Spinal cord (tissue), 10 donors: ENCODE results near the gene SPAG5. TPM values are rescaled to one million over a fixed set of nuclear protein-coding genes. Genes with fewer than 3 reads are reported as not detected.

Experiments used
- DNase-seq, 6 donors: peaks; one replicate each; pipeline versions ENCODE4 v3.0.0 to v3.0.0-alpha.2; 2013 to 2015; ENCODE audit warnings: low spot score in 6 of 6, low read depth in 4 of 6
- H3K27ac ChIP-seq: one replicate; pipeline ENCODE4 v1.5.1; 2013; ENCODE audit warnings: low read depth, low read length, control low read depth
- H3K27me3 ChIP-seq: one replicate; pipeline ENCODE4 v1.6.1; 2013; ENCODE audit warnings: low read length; ENCODE audit not compliant: control insufficient read depth, insufficient read depth
- H3K36me3 ChIP-seq: one replicate; pipeline ENCODE4 v1.6.1; 2013; ENCODE audit warnings: low read length; ENCODE audit not compliant: control insufficient read depth, insufficient read depth
- H3K4me1 ChIP-seq: one replicate; pipeline ENCODE4 v1.6.1; 2013; ENCODE audit warnings: low read length; ENCODE audit not compliant: control insufficient read depth, insufficient read depth
- H3K4me3 ChIP-seq: one replicate; pipeline ENCODE4 v1.5.1; 2013; ENCODE audit warnings: low read depth, low read length, control low read depth
- H3K9me3 ChIP-seq: one replicate; pipeline ENCODE4 v1.6.1; 2013; ENCODE audit warnings: low read length; ENCODE audit not compliant: control insufficient read depth, insufficient read depth
- WGBS: methylation state at CpG from one replicate; pipeline ENCODE4 v1.1.5; 2013; ENCODE audit warnings: missing lambda C conversion rate; ENCODE audit not compliant: insufficient coverage; 5-methylcytosine and 5-hydroxymethylcytosine counted together
- polyA plus RNA-seq, 2 donors: library from polyadenylated mRNA; unstranded; fragments of 120-200 nt; gene quantifications; one replicate each; pipeline ENCODE4 v1.2.1, GENCODE V29; 2013; ENCODE audit not compliant: insufficient read length in 2 of 2
- total RNA-seq, 2 donors: library from RNA; depleted of rRNA in 1 of 2; stranded (reverse); fragments of 120-200 nt in 1 of 2; fragments of >200 nt in 1 of 2; gene quantifications; one replicate each; pipeline versions ENCODE4 v1.2.3 to v1.2.4, GENCODE V29; 2013 to 2014
- donor health status: healthy.

The SPAG5 gene
- total and polyA plus RNA-seq, 4 donors, result 14.1 to 32.0 (median 25.8) TPM

DNA sequence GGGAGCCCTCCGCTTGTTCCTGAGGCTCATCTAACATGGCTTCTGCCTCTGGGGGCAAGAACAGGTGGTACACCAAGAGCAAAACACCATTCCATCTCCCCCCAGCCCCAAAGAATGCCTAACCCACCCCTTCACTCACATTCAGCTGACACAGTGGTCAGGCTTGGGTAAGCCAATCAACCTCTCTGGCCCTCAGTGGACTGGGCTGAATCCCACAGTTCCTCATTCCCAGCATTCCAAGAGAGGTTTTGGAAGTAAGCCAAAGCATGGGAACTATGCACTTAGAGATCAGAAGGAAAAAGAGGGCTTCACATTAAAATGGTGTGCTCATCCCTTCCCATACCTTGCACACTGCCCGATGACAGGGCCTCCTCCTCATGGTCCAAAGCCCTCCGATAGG is 35.4 kb downstream of the SPAG5 start:
- Histone ChIP-seq H3K27me3 (no peaks in the 10 kb centered on the region), H3K36me3 (peaks cover 49% of the 10 kb centered on the region), H3K9me3 (no peaks in the 10 kb centered on the region), H3K4me1 (peaks cover 4% of the 10 kb centered on the region), H3K4me3 (no peak overlapping the region), H3K27ac (no peak overlapping the region)
- 100% methylated on average over 1 of the region's 3 CpGs for WGBS
- no peak for DNase-seq

DNA sequence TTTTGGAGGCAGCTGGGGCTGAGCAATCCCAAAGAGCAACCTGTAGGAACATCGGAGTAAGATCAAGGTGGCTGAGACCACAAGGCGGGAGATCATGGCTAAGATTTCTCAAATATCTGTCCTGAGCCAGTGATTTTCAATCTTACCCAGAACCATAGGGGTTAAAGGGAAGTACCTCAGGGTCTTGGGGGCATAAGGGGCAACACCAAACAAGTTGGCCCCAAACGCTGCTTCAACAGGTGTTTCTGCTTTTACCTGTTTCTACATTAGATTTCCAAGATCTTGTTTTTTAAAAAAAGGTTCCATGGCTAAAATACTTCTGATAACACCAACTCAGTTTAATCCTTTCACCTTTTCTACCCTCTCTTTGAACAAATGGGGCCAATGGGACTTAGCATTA is 43.8 kb downstream of the SPAG5 start:
- peaks cover 22% of the 10 kb centered on the region for H3K4me1 ChIP-seq
- H3K27me3 ChIP-seq, result no peaks in the 10 kb centered on the region
- no peaks in the 10 kb centered on the region for H3K9me3 ChIP-seq
- no CpG with 5 or more reads among the region's 3 CpGs for WGBS
- DNase-seq, result no peak
- peaks cover 57% of the 10 kb centered on the region for H3K36me3 ChIP-seq
- no peak overlapping the region for H3K27ac ChIP-seq
- H3K4me3 ChIP-seq, result no peak overlapping the region

- WGBS, result 84% methylated on average over 6 of the region's 6 CpGs
- H3K27me3 ChIP-seq, result no peaks in the 10 kb centered on the region
- no peaks in the 10 kb centered on the region for H3K9me3 ChIP-seq
- H3K4me1 ChIP-seq, result peaks cover 27% of the 10 kb centered on the region
- peaks cover 56% of the 10 kb centered on the region for H3K36me3 ChIP-seq
- no peak overlapping the region for H3K27ac ChIP-seq
- DNase-seq, result no peak
- H3K4me3 ChIP-seq, result no peak overlapping the region
These were observed 44.3 kb downstream of the SPAG5 start for GRCh38 chr17:28554565-28554964.

GRCh38 chr17:28553000-28553505 is 45.8 kb downstream of the SPAG5 start:
- DNase-seq, result no peak
- no peak overlapping the region for H3K27ac ChIP-seq
- H3K4me3 ChIP-seq, result peak overlapping the region; percentile 37
- peaks cover 33% of the 10 kb centered on the region for H3K4me1 ChIP-seq
- peaks cover 49% of the 10 kb centered on the region for H3K36me3 ChIP-seq
- H3K27me3 ChIP-seq, result no peaks in the 10 kb centered on the region
- H3K9me3 ChIP-seq, result no peaks in the 10 kb centered on the region
- WGBS, result 82% methylated on average over 1 of the region's 5 CpGs

DNA sequence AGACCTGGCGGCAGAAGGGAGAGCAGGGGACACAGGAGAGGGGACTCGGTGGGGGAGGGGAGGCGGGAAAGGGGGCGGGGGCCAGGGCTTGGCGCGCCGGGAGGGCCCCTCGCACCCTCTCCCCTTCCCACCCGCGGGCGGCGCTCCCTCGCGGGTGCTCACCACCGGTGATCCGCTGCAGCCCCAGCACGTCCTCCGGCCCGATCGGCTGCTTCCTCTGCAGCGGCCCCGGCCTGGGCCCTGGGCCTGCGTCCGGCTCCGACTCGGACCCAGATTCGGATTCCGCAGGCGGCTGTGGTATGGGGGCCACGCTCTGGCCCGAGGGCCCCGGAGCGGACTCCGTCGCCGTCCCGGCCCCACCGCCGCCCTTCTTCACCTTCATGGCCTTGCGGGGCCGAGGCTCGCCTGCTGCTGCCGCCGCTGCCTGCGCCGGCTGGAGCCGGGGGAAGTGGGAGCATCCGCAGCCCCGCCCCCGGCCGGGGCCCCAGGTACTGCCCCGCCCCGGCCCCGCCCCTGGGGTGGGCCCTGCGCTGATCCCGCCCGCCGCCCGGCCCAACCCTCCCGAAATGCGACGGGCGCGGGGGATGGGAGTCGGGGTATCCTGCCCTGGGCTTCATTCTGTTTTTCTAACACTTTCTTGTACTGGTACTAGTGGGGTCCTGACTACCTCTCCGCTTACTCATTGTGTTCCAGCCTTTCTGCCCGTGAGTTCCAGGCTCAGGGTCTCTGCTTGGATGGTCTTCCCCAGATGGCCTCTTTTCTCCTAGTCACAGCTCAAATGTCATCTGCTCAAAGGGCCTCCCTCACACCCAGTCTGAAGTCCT is 46.4 kb downstream of the SPAG5 start, which contains the start of gene UNC119:
Gene UNC119 (minus strand): TSS at position 449 of the 824 bp plus-strand sequence. CDS start 67 bp downstream, at position 382.
- DNase-seq, result peak in 3 of 6 donors; percentile 77 to 93 (median 92)
- peaks cover 52% of the 10 kb centered on the region for H3K36me3 ChIP-seq
- H3K27me3 ChIP-seq, result no peaks in the 10 kb centered on the region
- under 1% methylated on average over 55 of the region's 67 CpGs for WGBS
- H3K9me3 ChIP-seq, result no peaks in the 10 kb centered on the region
- H3K4me1 ChIP-seq, result peaks cover 37% of the 10 kb centered on the region
- H3K4me3 ChIP-seq, result peak within 1 kb of the TSS; percentile 55
- peak within 1 kb of the TSS; percentile 15 for H3K27ac ChIP-seq

GRCh38 chr17:28551421-28552175 is 47.2 kb downstream of the SPAG5 start:
- Histone ChIP-seq H3K4me1 (peaks cover 39% of the 10 kb centered on the region), H3K27me3 (no peaks in the 10 kb centered on the region), H3K36me3 (peaks cover 55% of the 10 kb centered on the region), H3K27ac (peak overlapping the region; percentile 15), H3K4me3 (peak overlapping the region; percentile 55), H3K9me3 (no peaks in the 10 kb centered on the region)
- 12% methylated on average over 8 of the region's 10 CpGs for WGBS
- peak in 1 of 6 donors; percentile 56 for DNase-seq

DNA sequence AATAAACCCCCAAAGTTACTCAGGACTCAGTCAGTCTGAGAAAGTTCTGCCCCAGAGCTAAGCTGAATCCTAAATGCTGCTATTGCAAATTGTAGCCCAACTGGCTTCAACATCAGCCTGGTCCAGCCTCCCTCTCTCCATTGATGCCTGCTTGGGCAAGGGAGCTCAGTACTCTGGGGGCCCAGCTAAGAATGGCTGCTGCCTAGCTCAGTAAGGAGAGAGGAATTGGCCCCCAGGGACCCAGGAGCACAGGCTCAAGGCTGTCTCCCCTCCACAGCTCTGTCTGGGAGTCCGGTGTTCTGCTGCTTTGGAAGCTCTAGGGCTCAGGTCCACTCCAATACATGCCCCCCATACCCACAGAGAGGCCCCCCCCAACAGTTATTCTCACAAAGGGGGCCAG is 48.0 kb downstream of the SPAG5 start:
- WGBS, result no CpG with 5 or more reads among the region's 1 CpG
- Histone ChIP-seq H3K27me3 (no peaks in the 10 kb centered on the region), H3K4me1 (peaks cover 39% of the 10 kb centered on the region), H3K4me3 (no peak overlapping the region), H3K36me3 (peaks cover 56% of the 10 kb centered on the region), H3K9me3 (no peaks in the 10 kb centered on the region), H3K27ac (no peak overlapping the region)
- DNase-seq, result no peak

DNA sequence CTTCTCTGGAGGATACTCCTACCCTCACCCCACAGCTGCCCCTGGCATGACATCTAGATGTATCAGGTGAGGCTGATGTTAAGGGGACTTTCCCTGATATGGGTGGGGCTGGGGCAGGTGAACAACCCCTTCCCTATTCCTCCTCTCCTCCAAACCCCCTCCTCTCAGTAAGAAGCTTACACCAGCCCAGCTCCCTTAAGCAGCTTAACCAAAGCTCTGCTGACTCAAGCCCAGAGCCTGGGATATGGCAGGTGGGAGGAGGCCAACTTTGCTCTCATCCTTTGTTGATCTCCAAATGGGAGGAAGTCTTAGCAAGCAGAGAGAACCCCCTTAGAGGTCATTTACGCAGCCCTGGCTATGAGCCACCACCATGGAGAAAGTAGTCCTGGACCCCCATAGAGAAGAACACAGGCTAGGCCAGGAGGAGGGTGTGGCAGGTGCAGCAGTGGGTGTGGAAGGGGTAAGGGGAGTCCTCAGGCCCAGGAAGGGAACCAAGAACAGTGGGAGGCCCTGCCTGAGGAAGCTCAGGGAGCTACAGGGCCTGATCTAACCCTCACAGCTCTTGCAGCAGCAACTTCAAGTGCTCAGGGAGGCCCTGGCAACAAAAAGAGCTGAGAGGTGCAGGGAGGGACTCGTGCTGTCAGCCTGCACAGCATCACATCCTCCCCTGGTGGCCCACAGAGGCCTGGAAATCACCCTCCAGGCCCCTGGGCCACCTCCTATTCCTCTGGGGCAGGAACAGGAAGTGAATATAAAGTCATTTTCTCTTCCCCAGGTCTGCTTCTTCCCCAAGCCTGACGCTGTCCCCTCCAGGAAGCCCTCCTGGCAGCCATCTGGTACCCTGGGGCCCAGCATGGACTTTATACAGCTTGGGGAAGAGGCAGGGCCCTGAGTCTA is 49.3 kb downstream of the SPAG5 start:
- peaks cover 45% of the 10 kb centered on the region for H3K36me3 ChIP-seq
- H3K27me3 ChIP-seq, result no peaks in the 10 kb centered on the region
- peaks cover 39% of the 10 kb centered on the region for H3K4me1 ChIP-seq
- 80% methylated on average over 1 of the region's 3 CpGs for WGBS
- H3K4me3 ChIP-seq, result no peak overlapping the region
- no peak for DNase-seq
- H3K27ac ChIP-seq, result no peak overlapping the region
- no peaks in the 10 kb centered on the region for H3K9me3 ChIP-seq
